ENCODE data around the gene CTNNBL1.

- TF ChIP-seq CTCF (conservative IDR thresholded peaks at IDR 0.05 in 1 of 2, IDR thresholded peaks at IDR 0.05 in 1 of 2; ENCODE audit: low read depth in 1 of 2, low read length in 2 of 2) = no peak
- TF ChIP-seq EZH2 (IDR thresholded peaks at IDR 0.05; ENCODE audit: low read length, missing control alignments) = no peak
Measured at GRCh38 chr20:37695684-37696342, 2.0 kb downstream of the CTNNBL1 start.
